Urinary bladder (tissue), 4 donors: Measurements from ENCODE around the gene CDC27. TPM values are rescaled to one million over a fixed set of nuclear protein-coding genes. Genes with fewer than 3 reads are reported as not detected.
"Not testable (repeated sequence)": the region's sequence is repeated elsewhere in the genome, so short reads cannot be mapped to it uniquely, and the experiment has no call there.

ENCODE experiments used
- DNase-seq: peaks from one replicate; pipeline ENCODE4 v3.0.0-alpha.2; 2015; ENCODE audit errors: extremely low spot score
- H3K27ac ChIP-seq: one replicate; pipeline ENCODE4 v1.5.1; 2013; ENCODE audit warnings: low read depth, mild to moderate bottlenecking, moderate library complexity
- H3K36me3 ChIP-seq: one replicate; pipeline ENCODE4 v1.6.1; 2013; ENCODE audit warnings: mild to moderate bottlenecking, moderate library complexity; ENCODE audit not compliant: insufficient read depth
- H3K4me1 ChIP-seq: one replicate; pipeline ENCODE4 v1.6.1; 2013; ENCODE audit warnings: mild to moderate bottlenecking, moderate library complexity; ENCODE audit not compliant: insufficient read depth
- H3K4me3 ChIP-seq: one replicate; pipeline ENCODE4 v1.5.1; 2013; ENCODE audit warnings: low read depth, low read length
- WGBS: extraction: QIAGEN DNeasy Blood & Tissue Kit; methylation state at CpG from one replicate; pipeline ENCODE4 v1.1.7; 2013; 5-methylcytosine and 5-hydroxymethylcytosine counted together
- polyA plus RNA-seq: library from polyadenylated mRNA; stranded (reverse); fragments of 200-250 nt; gene quantifications from one replicate; pipeline ENCODE4 v1.2.3, GENCODE V29; 2013
- total RNA-seq: library from RNA; depleted of rRNA; stranded (reverse); fragments of >200 nt; gene quantifications from one replicate; pipeline ENCODE4 v1.2.3, GENCODE V29; 2014
- donor health status: healthy with polysubstance abuse.
- donor health status: healthy.

Gene CDC27
- total and polyA plus RNA-seq, 2 donors, result 33.8 to 110 TPM

- no peak for DNase-seq
- 98% methylated on average over 4 of the region's 4 CpGs for WGBS
- Histone ChIP-seq H3K4me3 (no peak overlapping the region), H3K4me1 (no peaks in the 10 kb centered on the region), H3K36me3 (no peaks in the 10 kb centered on the region), H3K27ac (no peak overlapping the region)
Measured at GRCh38 chr17:47193931-47194511, 4.9 kb upstream of the CDC27 start.

DNA sequence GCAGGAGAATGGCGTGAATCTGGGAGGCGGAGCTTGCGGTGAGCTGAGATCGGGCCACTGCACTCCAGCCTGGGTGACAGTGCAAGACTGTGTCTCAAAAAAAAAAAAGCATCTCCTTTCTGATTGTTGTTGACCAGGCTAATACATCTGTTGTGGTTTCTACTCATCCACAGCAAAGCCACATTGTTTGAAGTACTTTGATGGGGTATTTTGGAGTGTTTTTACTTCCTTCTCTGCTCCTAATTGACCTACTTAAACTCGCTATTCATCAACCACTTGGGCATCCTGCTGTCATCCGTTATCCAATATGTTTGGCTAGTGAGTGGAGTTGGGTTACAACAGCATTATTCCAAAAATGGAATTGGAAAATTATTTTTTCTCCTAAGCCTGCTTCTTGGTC is 3.5 kb upstream of the CDC27 start:
- WGBS, result 82% methylated on average over 6 of the region's 6 CpGs
- Histone ChIP-seq H3K36me3 (no peaks in the 10 kb centered on the region), H3K27ac (no peak overlapping the region), H3K4me1 (no peaks in the 10 kb centered on the region), H3K4me3 (no peak overlapping the region)
- DNase-seq, result no peak

DNA sequence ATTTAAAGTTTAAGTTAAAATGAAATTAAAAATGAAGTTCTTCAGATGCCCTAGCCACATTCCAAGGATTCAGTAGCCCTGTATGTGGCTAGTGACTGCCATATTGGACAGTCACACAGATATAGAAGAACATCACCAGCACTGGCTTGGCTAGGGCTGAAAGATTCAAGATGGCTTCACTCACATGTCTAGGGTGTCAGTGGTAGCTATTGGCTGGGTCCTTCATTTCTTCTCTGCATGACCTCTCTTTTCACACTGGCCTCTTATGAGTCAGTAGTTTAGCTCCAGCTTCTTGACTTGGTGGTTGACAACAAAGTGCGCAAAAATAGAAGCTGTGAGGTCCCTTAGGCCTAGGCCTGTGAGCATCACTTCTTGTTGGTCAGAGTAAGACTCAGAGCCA is 1.7 kb upstream of the CDC27 start:
- H3K4me3 ChIP-seq, result no peak overlapping the region
- H3K36me3 ChIP-seq, result no peaks in the 10 kb centered on the region
- H3K4me1 ChIP-seq, result no peaks in the 10 kb centered on the region
- no peak for DNase-seq
- no peak overlapping the region for H3K27ac ChIP-seq
- 100% methylated on average over 1 of the region's 1 CpG for WGBS

DNA sequence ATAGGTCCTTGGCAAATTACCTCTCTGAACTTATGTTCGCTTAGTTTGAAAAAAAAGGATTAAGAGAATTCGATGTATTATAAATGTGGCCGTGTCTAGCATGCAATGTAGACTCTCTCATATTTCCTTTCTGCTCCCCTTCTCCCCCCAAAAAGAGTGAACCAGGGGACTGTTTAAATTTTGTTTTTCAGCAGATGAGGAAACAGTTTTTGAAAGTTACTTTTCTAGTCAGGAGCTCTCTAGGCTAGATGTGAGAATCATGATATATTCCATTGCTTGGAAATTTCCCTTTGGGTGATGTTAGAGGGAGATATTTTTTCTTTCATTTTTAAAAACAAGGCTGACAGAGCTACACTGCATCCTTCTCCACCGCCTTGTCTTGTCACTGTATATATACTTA is 1.1 kb upstream of the CDC27 start:
- DNase-seq, result no peak
- H3K4me1 ChIP-seq, result no peaks in the 10 kb centered on the region
- H3K27ac ChIP-seq, result no peak overlapping the region
- no peak overlapping the region for H3K4me3 ChIP-seq
- WGBS, result 94% methylated on average over 4 of the region's 4 CpGs
- H3K36me3 ChIP-seq, result no peaks in the 10 kb centered on the region

DNA sequence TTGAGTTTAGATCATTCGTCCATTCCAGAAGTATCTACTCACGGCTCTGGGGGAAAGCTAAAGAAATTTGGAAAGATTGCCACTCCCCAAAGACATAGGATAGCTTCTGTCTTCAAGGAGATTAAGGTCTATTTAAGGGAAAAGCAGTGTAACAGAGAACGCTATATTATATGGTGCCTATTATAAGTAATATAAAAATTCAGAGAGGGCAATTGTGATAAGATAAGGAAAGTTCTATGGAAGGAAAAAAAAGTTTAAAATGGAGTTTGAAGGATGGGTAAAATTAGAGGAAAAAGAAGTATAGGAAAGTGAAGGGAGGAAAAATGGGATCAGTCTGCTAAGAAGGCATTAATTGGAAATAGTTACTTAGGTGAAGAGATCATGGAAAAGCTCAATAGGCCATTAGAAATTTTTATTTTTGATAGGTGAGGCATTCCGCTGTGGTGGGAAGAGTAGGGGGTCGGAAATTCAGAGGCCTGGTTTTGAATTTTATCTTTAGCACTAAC is 690 bp upstream of the CDC27 start:
- Histone ChIP-seq H3K4me3 (peak overlapping the region; percentile 34), H3K36me3 (no peaks in the 10 kb centered on the region), H3K4me1 (no peaks in the 10 kb centered on the region), H3K27ac (no peak overlapping the region)
- WGBS, result 44% methylated on average over 5 of the region's 5 CpGs
- DNase-seq, result no peak

- peak overlapping the region; percentile 47 for H3K4me3 ChIP-seq
- no peaks in the 10 kb centered on the region for H3K36me3 ChIP-seq
- WGBS, result under 1% methylated on average over 15 of the region's 15 CpGs
- no peaks in the 10 kb centered on the region for H3K4me1 ChIP-seq
- peak overlapping the region; percentile 84 for H3K27ac ChIP-seq
- no peak for DNase-seq
Measured at GRCh38 chr17:47188271-47188875, 722 bp downstream of the CDC27 start.

- Histone ChIP-seq H3K27ac (no peak overlapping the region), H3K4me1 (no peaks in the 10 kb centered on the region), H3K36me3 (no peaks in the 10 kb centered on the region), H3K4me3 (no peak overlapping the region)
- no peak for DNase-seq
- WGBS, result 43% methylated on average over 6 of the region's 6 CpGs
Measured at GRCh38 chr17:47184681-47185080, 4.4 kb downstream of the CDC27 start.

DNA sequence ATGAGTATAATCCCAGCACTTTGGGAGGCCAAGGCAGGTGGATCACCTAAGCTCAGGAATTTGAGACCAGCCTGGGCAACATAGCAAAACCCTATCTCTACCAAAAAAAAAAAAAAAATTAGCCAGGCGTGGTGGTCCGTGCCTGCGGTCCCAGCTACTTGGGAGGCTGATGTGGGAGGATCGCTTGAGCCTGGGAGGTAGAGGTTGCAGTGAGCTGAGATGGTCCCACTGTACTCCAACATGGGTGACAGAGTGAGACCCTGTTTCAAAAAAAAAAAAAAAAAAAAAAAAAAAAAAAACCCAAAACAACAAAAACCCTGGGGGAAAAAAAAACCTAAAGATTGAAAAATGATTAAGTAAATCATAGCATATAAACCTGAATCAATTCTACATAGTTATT is 8.1 kb downstream of the CDC27 start:
- H3K36me3 ChIP-seq, H3K4me1 ChIP-seq, H3K4me3 ChIP-seq, DNase-seq, H3K27ac ChIP-seq: not testable (repeated sequence)
- WGBS, result 99% methylated on average over 4 of the region's 4 CpGs

- H3K27ac ChIP-seq, result no peak overlapping the region
Measured at GRCh38 chr17:47180337-47180736, 8.8 kb downstream of the CDC27 start.

GRCh38 chr17:47179141-47179540 is 10.0 kb downstream of the CDC27 start:
- no peaks in the 10 kb centered on the region for H3K36me3 ChIP-seq
- no peak for DNase-seq
- H3K4me1 ChIP-seq, result no peaks in the 10 kb centered on the region
- H3K4me3 ChIP-seq, result no peak overlapping the region
- WGBS, result 96% methylated on average over 3 of the region's 3 CpGs
- H3K27ac ChIP-seq, result no peak overlapping the region

More at GRCh38 chr17:47180337-47180736, 8.8 kb downstream of the CDC27 start:
- Histone ChIP-seq H3K4me1 (no peaks in the 10 kb centered on the region), H3K4me3 (no peak overlapping the region), H3K36me3 (no peaks in the 10 kb centered on the region)
- DNase-seq, result no peak
- 84% methylated on average over 1 of the region's 1 CpG for WGBS

- no peaks in the 10 kb centered on the region for H3K36me3 ChIP-seq
- H3K4me1 ChIP-seq, result no peaks in the 10 kb centered on the region
- WGBS, result 94% methylated on average over 7 of the region's 7 CpGs
- no peak for DNase-seq
- no peak overlapping the region for H3K27ac ChIP-seq
- H3K4me3 ChIP-seq, result no peak overlapping the region
Measured at GRCh38 chr17:47177261-47177660, 11.8 kb downstream of the CDC27 start.

- DNase-seq, result no peak
- no peaks in the 10 kb centered on the region for H3K4me1 ChIP-seq
- 78% methylated on average over 2 of the region's 2 CpGs for WGBS
- no peak overlapping the region for H3K4me3 ChIP-seq
- no peaks in the 10 kb centered on the region for H3K36me3 ChIP-seq
- no peak overlapping the region for H3K27ac ChIP-seq
Measured at GRCh38 chr17:47176389-47176826, 12.7 kb downstream of the CDC27 start.

DNA sequence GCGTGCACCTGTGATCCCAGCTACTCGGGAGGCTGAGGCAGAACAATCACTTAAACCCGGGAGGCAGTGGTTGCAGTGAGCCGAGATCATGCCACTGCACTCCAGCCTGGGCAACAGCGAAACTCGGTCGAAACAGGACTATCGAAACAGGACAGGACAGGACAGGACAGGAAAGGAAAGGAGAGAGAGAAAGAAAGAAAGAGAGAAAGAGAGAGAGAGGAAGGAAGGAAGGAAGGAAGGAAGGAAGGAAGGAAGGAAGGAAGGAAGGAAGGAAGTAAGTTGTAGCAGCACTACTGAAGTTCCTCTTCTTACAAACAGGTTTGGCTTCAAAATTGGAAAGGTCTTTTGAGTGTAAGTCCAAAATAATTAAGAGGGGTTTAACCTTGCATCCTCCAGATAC is 14.3 kb downstream of the CDC27 start:
- H3K36me3 ChIP-seq, H3K4me1 ChIP-seq, DNase-seq, H3K27ac ChIP-seq, H3K4me3 ChIP-seq: not testable (repeated sequence)
- whole genome bisulfite sequencing, result 95% methylated on average over 8 of the region's 8 CpGs

DNA sequence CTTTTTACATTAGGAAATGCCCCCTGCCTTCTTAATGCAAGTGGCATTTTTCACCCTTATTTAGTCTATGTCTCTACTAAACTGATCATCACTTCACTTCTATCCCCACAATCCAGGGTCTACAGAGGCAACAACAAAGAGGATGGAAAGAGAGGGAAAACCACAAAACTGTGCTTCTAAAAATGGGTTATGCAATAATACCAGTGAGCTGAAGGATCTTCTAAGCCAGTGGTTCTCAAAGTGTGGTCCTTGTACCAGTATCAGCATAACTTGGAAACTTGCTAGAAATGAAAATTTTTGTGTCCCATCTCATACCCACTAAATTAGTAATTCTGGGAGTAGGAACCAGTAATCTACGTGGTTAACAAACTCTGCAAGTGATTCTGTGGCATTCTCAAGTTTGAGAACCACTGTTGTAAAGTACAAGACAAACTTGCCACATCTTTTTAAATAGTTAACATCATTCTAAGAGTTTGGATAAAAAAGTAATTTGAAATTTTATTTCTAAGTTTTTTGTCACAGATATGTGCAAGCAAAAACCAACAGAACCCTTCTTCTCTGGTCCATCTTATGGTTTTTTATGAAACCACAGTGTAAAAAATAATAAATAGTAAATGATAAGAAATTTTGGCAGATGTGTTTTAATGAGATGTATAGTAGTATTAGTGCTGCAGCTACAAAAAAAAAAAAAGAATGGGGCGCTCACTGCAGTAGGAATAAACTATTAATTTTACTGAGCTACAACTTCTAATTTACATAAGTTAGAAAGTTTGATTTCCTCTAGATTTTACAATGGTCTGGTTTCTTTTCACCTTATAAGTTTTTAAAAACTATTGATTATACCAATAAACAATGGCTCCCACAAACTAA is 16.2 kb downstream of the CDC27 start:
- Histone ChIP-seq H3K27ac (no peak overlapping the region), H3K4me1 (no peaks in the 10 kb centered on the region), H3K4me3 (no peak overlapping the region), H3K36me3 (peaks cover 3% of the 10 kb centered on the region)
- 88% methylated on average over 2 of the region's 2 CpGs for WGBS
- no peak for DNase-seq
